Stimulated activated CD4-positive, alpha-beta T cell treated with anti-CD3 and anti-CD28 coated beads, Interleukin-1b, Interleukin-23, amount 100 ng/mL, for 24 hours (primary cell): ENCODE results near the gene DAAM1.

Experiments
- DNase-seq, 4 experiments: peaks; one replicate each; pipeline ENCODE4 v3.0.0-alpha.2; 2020; ENCODE audit warnings: low read depth in 4 of 4, low spot score in 1 of 4

DAAM1 gene

GRCh38 chr14:59337141-59337611 lies 148.7 kb downstream of the DAAM1 start:
- no peak for DNase-seq

- DNase-seq: no peak
Observed at GRCh38 chr14:59338761-59339160, 150.3 kb downstream of the DAAM1 start.

GRCh38 chr14:59339524-59340330 lies 151.3 kb downstream of the DAAM1 start:
- no peak for DNase-seq

GRCh38 chr14:59341858-59342477 lies 153.5 kb downstream of the DAAM1 start:
- no peak for DNase-seq

GRCh38 chr14:59342516-59343484 lies 154.3 kb downstream of the DAAM1 start:
- DNase-seq: no peak

GRCh38 chr14:59343585-59343984 lies 155.1 kb downstream of the DAAM1 start:
- no peak for DNase-seq

- no peak for DNase-seq
Observed at GRCh38 chr14:59344016-59344415, 155.5 kb downstream of the DAAM1 start.

GRCh38 chr14:59344691-59345455 lies 156.4 kb downstream of the DAAM1 start:
- no peak for DNase-seq

GRCh38 chr14:59346329-59346728 lies 157.9 kb downstream of the DAAM1 start:
- DNase-seq: no peak

- DNase-seq: no peak
Observed at GRCh38 chr14:59346796-59347510, 158.5 kb downstream of the DAAM1 start.

- no peak for DNase-seq
Observed at GRCh38 chr14:59347511-59347900, 159.0 kb downstream of the DAAM1 start.

GRCh38 chr14:59347915-59348314 lies 159.4 kb downstream of the DAAM1 start:
- DNase-seq: no peak

- no peak for DNase-seq
Observed at GRCh38 chr14:59349258-59349701, 160.8 kb downstream of the DAAM1 start.

- DNase-seq: no peak
Observed at GRCh38 chr14:59352961-59353360, 164.5 kb downstream of the DAAM1 start.

GRCh38 chr14:59354666-59355065 lies 166.2 kb downstream of the DAAM1 start:
- DNase-seq: no peak

- no peak for DNase-seq
Observed at GRCh38 chr14:59355091-59355490, 166.6 kb downstream of the DAAM1 start.

GRCh38 chr14:59356312-59356711 lies 167.8 kb downstream of the DAAM1 start:
- no peak for DNase-seq

- DNase-seq: no peak
Observed at GRCh38 chr14:59356767-59357166, 168.3 kb downstream of the DAAM1 start.

- DNase-seq: no peak
Observed at GRCh38 chr14:59358102-59358501, 169.6 kb downstream of the DAAM1 start.

- no peak for DNase-seq
Observed at GRCh38 chr14:59358784-59359183, 170.3 kb downstream of the DAAM1 start.
